ENCODE measurements around the gene TESK2.

DNA sequence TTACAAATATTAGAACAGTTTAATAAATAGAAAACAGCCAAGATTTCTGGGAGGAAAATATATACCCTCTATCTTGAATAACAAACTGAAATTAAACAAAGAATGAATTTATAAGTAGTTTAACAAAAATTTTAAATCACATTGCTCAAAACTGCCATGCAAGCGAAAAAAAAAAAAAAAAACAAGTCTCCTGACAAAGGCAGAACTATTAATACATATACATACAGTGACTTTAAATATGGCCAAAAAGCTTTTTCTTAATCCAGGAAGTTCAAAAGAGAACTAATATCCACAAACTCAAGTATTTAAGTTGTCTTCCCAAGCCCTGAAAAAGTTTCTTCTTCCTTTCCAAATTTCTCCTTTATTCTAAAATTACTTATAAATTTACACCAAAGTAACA is 87.2 kb downstream of the TESK2 start:
- TF ChIP-seq, protein P1, sequence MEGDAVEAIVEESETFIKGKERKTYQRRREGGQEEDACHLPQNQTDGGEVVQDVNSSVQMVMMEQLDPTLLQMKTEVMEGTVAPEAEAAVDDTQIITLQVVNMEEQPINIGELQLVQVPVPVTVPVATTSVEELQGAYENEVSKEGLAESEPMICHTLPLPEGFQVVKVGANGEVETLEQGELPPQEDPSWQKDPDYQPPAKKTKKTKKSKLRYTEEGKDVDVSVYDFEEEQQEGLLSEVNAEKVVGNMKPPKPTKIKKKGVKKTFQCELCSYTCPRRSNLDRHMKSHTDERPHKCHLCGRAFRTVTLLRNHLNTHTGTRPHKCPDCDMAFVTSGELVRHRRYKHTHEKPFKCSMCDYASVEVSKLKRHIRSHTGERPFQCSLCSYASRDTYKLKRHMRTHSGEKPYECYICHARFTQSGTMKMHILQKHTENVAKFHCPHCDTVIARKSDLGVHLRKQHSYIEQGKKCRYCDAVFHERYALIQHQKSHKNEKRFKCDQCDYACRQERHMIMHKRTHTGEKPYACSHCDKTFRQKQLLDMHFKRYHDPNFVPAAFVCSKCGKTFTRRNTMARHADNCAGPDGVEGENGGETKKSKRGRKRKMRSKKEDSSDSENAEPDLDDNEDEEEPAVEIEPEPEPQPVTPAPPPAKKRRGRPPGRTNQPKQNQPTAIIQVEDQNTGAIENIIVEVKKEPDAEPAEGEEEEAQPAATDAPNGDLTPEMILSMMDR (IDR thresholded peaks at IDR 0.05) = no peak
- TF ChIP-seq POLR2A (IDR thresholded peaks at IDR 0.05) = no peak

Data from Peyer's patch (tissue), 4 donors.